Adrenal gland (tissue), 12 donors: ENCODE data around the gene ARHGEF5. TPM values are rescaled to one million over a fixed set of nuclear protein-coding genes. Genes with fewer than 3 reads are reported as not detected.

Experiments used
- DNase-seq, 7 donors: peaks; one replicate each; pipeline ENCODE4 v3.0.0-alpha.2; 2019 to 2020
- H3K27ac ChIP-seq, 5 donors: fragments of 200-600 bp; sonication (generic) in 4 of 5; 1 replicate in 3 of 5; 2 replicates in 2 of 5; pipeline versions ENCODE4 v1.5.1 to v1.8.0; 2016 to 2020; ENCODE audit warnings: mild to moderate bottlenecking in 1 of 5
- H3K27me3 ChIP-seq: fragments of 200-600 bp; 2 replicates; pipeline ENCODE4 v1.8.0; 2021
- H3K36me3 ChIP-seq, 2 donors: fragments of 200-600 bp; replicated peaks in 1 of 2; 1 replicate in 1 of 2; 2 replicates in 1 of 2; pipeline versions ENCODE4 v1.5.1 to v1.8.0; 2018 to 2022
- H3K4me1 ChIP-seq, 2 donors: fragments of 200-600 bp; replicated peaks in 1 of 2; 1 replicate in 1 of 2; 2 replicates in 1 of 2; pipeline versions ENCODE4 v1.5.1 to v1.8.0; 2018 to 2021
- H3K4me3 ChIP-seq, 4 donors: fragments of 200-600 bp; sonication (generic) in 3 of 4; one replicate each; pipeline ENCODE4 v1.5.1; 2016 to 2018
- H3K9me3 ChIP-seq, 3 donors: fragments of 200-600 bp; sonication (generic) in 1 of 3; replicated peaks in 1 of 3; 1 replicate in 2 of 3; 2 replicates in 1 of 3; pipeline versions ENCODE4 v1.5.1 to v1.8.0; 2016 to 2021
- CTCF ChIP-seq, 6 experiments: fragments of 450-650 bp in 4 of 6; fragments of 200-600 bp in 2 of 6; sonication (generic) in 1 of 6; IDR thresholded peaks; 1 replicate in 5 of 6; 2 replicates in 1 of 6; pipeline versions ENCODE4 v1.5.1 to v1.8.0; 2016 to 2021; ENCODE audit warnings: antibody characterized with exemption in 6 of 6, mild to moderate bottlenecking in 2 of 6, moderate library complexity in 1 of 6
- POLR2A ChIP-seq, 2 donors: fragments of 450-650 bp; IDR thresholded peaks; one replicate each; pipeline ENCODE4 v1.6.1; 2017; ENCODE audit warnings: antibody characterized with exemption in 2 of 2, mild to moderate bottlenecking in 2 of 2, moderate library complexity in 1 of 2
- WGBS, 4 donors: extraction: QIAGEN DNeasy Blood & Tissue Kit in 2 of 4; methylation state at CpG; one replicate each; pipeline versions ENCODE4 v1.1.5 to v1.1.7; 2013 to 2017; 5-methylcytosine and 5-hydroxymethylcytosine counted together
- intact Hi-C, 2 donors: fragments of 100-400 bp; cut with DNase I; formaldehyde crosslinking; loops; one replicate each; pipeline versions ENCODE4 v1.14.1 to v1.15.0; 2022 to 2023
- polyA plus RNA-seq, 3 donors: library from polyadenylated mRNA; stranded (reverse); fragments of 200-250 nt in 2 of 3; fragments of 350-450 nt in 1 of 3; fragmentation: Illumina TruSeq in 1 of 3; extraction: RNeasy Lipid Tissue Mini Kit (QIAGEN cat#74804) in 1 of 3; gene quantifications; one replicate each; pipeline ENCODE4 v1.2.3, GENCODE V29; 2013 to 2014
- total RNA-seq, 9 donors: library from RNA; depleted of rRNA in 4 of 9; stranded (reverse); fragments of >200 nt in 4 of 9; fragments of 120-200 nt in 1 of 9; fragmentation: NEBNext Ultra II Directional in 1 of 9; extraction: Animal tissue kit (Norgen Biotek cat#: 25700) in 1 of 9; gene quantifications; one replicate each; pipeline versions ENCODE4 v1.1.0 to v1.2.4, GENCODE V29; 2013 to 2023
- donor health status: healthy with polysubstance abuse.
- donor health status: Bipolar disorder and iron deficiency.
- donor health status: DM: yes; HTN: yes; CAD: no.
- donor health status: DM: no; HTN: no; CAD: no.
- donor health status: DM: no; HTN: no; CAD: no.
- donor health status: DM: yes; HTN: yes; CAD: no.

ARHGEF5 gene
- total and polyA plus RNA-seq, 12 donors: 0.50 to 10.1 (median 4.8) TPM

GRCh38 chr7:144404946-144405345, 49.7 kb downstream of the ARHGEF5 start:
- intact Hi-C loops: no loop called here
- DNase-seq: no peak
- H3K36me3 ChIP-seq: no peaks in the 10 kb centered on the region
- H3K9me3 ChIP-seq: no peaks in the 10 kb centered on the region
- no peak for TF ChIP-seq POLR2A (IDR thresholded peaks at IDR 0.05)
- H3K27ac ChIP-seq: no peak overlapping the region
- no peak overlapping the region for H3K4me3 ChIP-seq
- H3K27me3 ChIP-seq: no peaks in the 10 kb centered on the region
- 72 to 85% (median 75%) methylated on average over 4 of the region's 4 CpGs for WGBS, 4 donors
- no peaks in the 10 kb centered on the region for H3K4me1 ChIP-seq

GRCh38 chr7:144407266-144407931, 52.2 kb downstream of the ARHGEF5 start:
- intact Hi-C loops: no loop called here
- Histone ChIP-seq H3K4me1 (no peaks in the 10 kb centered on the region), H3K36me3 (no peaks in the 10 kb centered on the region), H3K27me3 (no peaks in the 10 kb centered on the region), H3K9me3 (no peaks in the 10 kb centered on the region), H3K4me3 (no peak overlapping the region), H3K27ac (no peak overlapping the region)
- TF ChIP-seq POLR2A (IDR thresholded peaks at IDR 0.05) (no peak), CTCF (IDR thresholded peaks at IDR 0.05) (no peak)
- 62 to 75% (median 71%) methylated on average over 12 of the region's 12 CpGs for WGBS, 4 donors
- peak in 4 of 7 donors; percentile 20 to 33 (median 28) for DNase-seq

DNA sequence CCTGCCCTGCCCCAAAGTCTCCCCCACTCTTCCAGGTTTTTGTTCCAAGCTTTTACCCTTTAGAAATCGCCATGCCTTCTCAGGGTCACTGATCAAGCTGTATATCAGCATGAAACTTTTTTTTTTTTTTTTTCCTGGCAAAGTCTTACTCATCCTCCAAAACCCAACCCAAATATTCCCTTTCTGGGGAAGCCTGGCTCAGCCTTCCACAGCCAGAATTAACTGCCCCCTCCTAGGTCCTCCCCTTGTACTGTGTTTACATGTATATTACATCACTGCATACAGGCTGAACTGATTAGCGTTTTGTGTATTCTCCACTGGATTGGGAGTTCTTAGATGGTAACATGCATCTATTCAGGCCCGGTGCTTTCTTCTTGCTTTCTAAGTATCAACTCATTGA, 52.9 kb downstream of the ARHGEF5 start:
- intact Hi-C loops: no loop called here

GRCh38 chr7:144410441-144410840, 55.2 kb downstream of the ARHGEF5 start:
- H3K4me3 ChIP-seq: no peak overlapping the region
- TF ChIP-seq CTCF (IDR thresholded peaks at IDR 0.05) (no peak), POLR2A (IDR thresholded peaks at IDR 0.05) (no peak)
- intact Hi-C loops: no loop called here
- no peaks in the 10 kb centered on the region for H3K36me3 ChIP-seq
- 16 to 40% (median 32%) methylated on average over 4 of the region's 4 CpGs for WGBS, 4 donors
- H3K4me1 ChIP-seq: no peaks in the 10 kb centered on the region
- no peak overlapping the region for H3K27ac ChIP-seq
- H3K9me3 ChIP-seq: no peaks in the 10 kb centered on the region
- no peaks in the 10 kb centered on the region for H3K27me3 ChIP-seq
- DNase-seq: no peak

More for the DNA sequence above, 52.9 kb downstream of the ARHGEF5 start:
- H3K27ac ChIP-seq: no peak overlapping the region
- 60 to 64% (median 62%) methylated on average over 3 of the region's 3 CpGs for WGBS, 4 donors
- no peaks in the 10 kb centered on the region for H3K4me1 ChIP-seq
- no peak overlapping the region for H3K4me3 ChIP-seq
- no peak for TF ChIP-seq POLR2A (IDR thresholded peaks at IDR 0.05)
- no peak for TF ChIP-seq CTCF (IDR thresholded peaks at IDR 0.05)
- H3K36me3 ChIP-seq: no peaks in the 10 kb centered on the region
- peak in 1 of 7 donors; percentile 21 for DNase-seq
- H3K27me3 ChIP-seq: no peaks in the 10 kb centered on the region
- H3K9me3 ChIP-seq: no peaks in the 10 kb centered on the region

DNA sequence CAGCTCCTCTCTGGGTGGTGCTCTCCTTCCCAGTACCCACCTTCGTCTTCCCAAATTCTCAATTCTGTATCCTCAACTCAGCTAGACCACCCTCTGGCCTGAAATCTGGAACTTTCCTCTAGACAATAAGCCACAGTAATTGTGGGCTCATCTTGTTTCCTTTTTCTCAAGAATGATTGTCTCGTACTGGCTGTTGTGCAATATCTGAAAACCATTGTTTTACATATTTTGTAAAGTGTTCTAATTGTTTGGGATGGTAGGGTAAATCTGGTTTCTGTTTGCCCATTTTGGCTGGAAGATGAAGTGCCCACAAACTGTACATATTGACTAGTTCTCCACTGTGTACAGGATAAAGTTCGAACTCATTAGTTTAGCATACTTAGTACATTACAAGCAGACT, 59.6 kb downstream of the ARHGEF5 start:
- Histone ChIP-seq H3K9me3 (no peaks in the 10 kb centered on the region), H3K27ac (no peak overlapping the region), H3K27me3 (no peaks in the 10 kb centered on the region), H3K36me3 (no peaks in the 10 kb centered on the region), H3K4me1 (no peaks in the 10 kb centered on the region), H3K4me3 (no peak overlapping the region)
- TF ChIP-seq CTCF (IDR thresholded peaks at IDR 0.05) (no peak), POLR2A (IDR thresholded peaks at IDR 0.05) (no peak)
- 38 to 66% (median 58%) methylated on average over 3 of the region's 3 CpGs for WGBS, 4 donors
- no peak for DNase-seq
- intact Hi-C loops: no loop called here
